ENCODE results near the gene UFL1.
A peak's percentile ranks its signal among the peaks of the same experiment; 100 is the strongest.

UFL1 gene

GRCh38 chr6:96502915-96503314 is 18.7 kb upstream of the UFL1 start:
- H3K36me3 ChIP-seq (ENCODE audit: insufficient read depth) = no peaks in the 10 kb centered on the region
- H3K79me2 ChIP-seq (ENCODE audit: insufficient read depth, low read depth) = no peaks in the 10 kb centered on the region
- no peak overlapping the region for H3K27ac ChIP-seq
- H4K20me1 ChIP-seq (ENCODE audit: insufficient read depth) = no peaks in the 10 kb centered on the region
- no peaks in the 10 kb centered on the region for H3K4me1 ChIP-seq (ENCODE audit: low read depth, poor library complexity, severe bottlenecking)
- H3K9ac ChIP-seq = no peak overlapping the region
- TF ChIP-seq CTCF (conservative IDR thresholded peaks at IDR 0.05; ENCODE audit: low read depth, low read length) = no peak
- no peak overlapping the region for H3K4me3 ChIP-seq (IDR thresholded peaks at IDR 0.05; ENCODE audit: insufficient read depth, low read depth, low read length)
- H3K4me2 ChIP-seq = no peak overlapping the region
- no peaks in the 10 kb centered on the region for H3K27me3 ChIP-seq (ENCODE audit: insufficient read depth, low read depth)
- no peak overlapping the region for H2AFZ ChIP-seq (ENCODE audit: low read depth)

GRCh38 chr6:96505363-96505762 is 16.2 kb upstream of the UFL1 start:
- no peak overlapping the region for H3K9ac ChIP-seq
- no peak overlapping the region for H2AFZ ChIP-seq (ENCODE audit: low read depth)
- H4K20me1 ChIP-seq (ENCODE audit: insufficient read depth) = no peaks in the 10 kb centered on the region
- no peak overlapping the region for H3K4me3 ChIP-seq (IDR thresholded peaks at IDR 0.05; ENCODE audit: insufficient read depth, low read depth, low read length)
- no peak overlapping the region for H3K4me2 ChIP-seq
- no peaks in the 10 kb centered on the region for H3K36me3 ChIP-seq (ENCODE audit: insufficient read depth)
- no peaks in the 10 kb centered on the region for H3K79me2 ChIP-seq (ENCODE audit: insufficient read depth, low read depth)
- no peak for TF ChIP-seq CTCF (conservative IDR thresholded peaks at IDR 0.05; ENCODE audit: low read depth, low read length)
- H3K4me1 ChIP-seq (ENCODE audit: low read depth, poor library complexity, severe bottlenecking) = no peaks in the 10 kb centered on the region
- no peaks in the 10 kb centered on the region for H3K27me3 ChIP-seq (ENCODE audit: insufficient read depth, low read depth)
- H3K27ac ChIP-seq = no peak overlapping the region

GRCh38 chr6:96509281-96509680 is 12.3 kb upstream of the UFL1 start:
- no peak overlapping the region for H3K4me2 ChIP-seq
- no peak overlapping the region for H3K9ac ChIP-seq
- no peak overlapping the region for H3K4me3 ChIP-seq (IDR thresholded peaks at IDR 0.05; ENCODE audit: insufficient read depth, low read depth, low read length)
- H3K79me2 ChIP-seq (ENCODE audit: insufficient read depth, low read depth) = no peaks in the 10 kb centered on the region
- no peaks in the 10 kb centered on the region for H4K20me1 ChIP-seq (ENCODE audit: insufficient read depth)
- TF ChIP-seq CTCF (conservative IDR thresholded peaks at IDR 0.05; ENCODE audit: low read depth, low read length) = no peak
- H2AFZ ChIP-seq (ENCODE audit: low read depth) = no peak overlapping the region
- no peaks in the 10 kb centered on the region for H3K27me3 ChIP-seq (ENCODE audit: insufficient read depth, low read depth)
- no peaks in the 10 kb centered on the region for H3K4me1 ChIP-seq (ENCODE audit: low read depth, poor library complexity, severe bottlenecking)
- no peak overlapping the region for H3K27ac ChIP-seq
- no peaks in the 10 kb centered on the region for H3K36me3 ChIP-seq (ENCODE audit: insufficient read depth)

GRCh38 chr6:96520171-96521115 is 1.2 kb upstream of the UFL1 start:
- H3K79me2 ChIP-seq (ENCODE audit: insufficient read depth, low read depth) = no peaks in the 10 kb centered on the region
- peak overlapping the region; percentile 88 for H3K4me2 ChIP-seq
- H2AFZ ChIP-seq (ENCODE audit: low read depth) = peak overlapping the region; percentile 52
- H4K20me1 ChIP-seq (ENCODE audit: insufficient read depth) = no peaks in the 10 kb centered on the region
- peak overlapping the region; percentile 96; the same call in 1 of the 2 replicates for H3K9ac ChIP-seq
- no peaks in the 10 kb centered on the region for H3K36me3 ChIP-seq (ENCODE audit: insufficient read depth)
- peak overlapping the region; percentile 91; the same call in 1 of the 2 replicates for H3K27ac ChIP-seq
- no peaks in the 10 kb centered on the region for H3K27me3 ChIP-seq (ENCODE audit: insufficient read depth, low read depth)
- H3K4me3 ChIP-seq (IDR thresholded peaks at IDR 0.05; ENCODE audit: insufficient read depth, low read depth, low read length) = no peak overlapping the region
- H3K4me1 ChIP-seq (ENCODE audit: low read depth, poor library complexity, severe bottlenecking) = peaks cover 23% of the 10 kb centered on the region
- TF ChIP-seq CTCF (conservative IDR thresholded peaks at IDR 0.05; ENCODE audit: low read depth, low read length) = no peak
